Mesothelial cell of epicardium (in vitro differentiated cells): ENCODE results near the gene CACNA1C. TPM values are rescaled to one million over a fixed set of nuclear protein-coding genes. Genes with fewer than 3 reads are reported as not detected.

Experiments used
- DNase-seq, 2 experiments: peaks; one replicate each; pipeline ENCODE4 v3.0.0; 2021; ENCODE audit warnings: low spot score in 2 of 2; ENCODE audit not compliant: unreplicated experiment in 2 of 2
- H3K27ac Mint-ChIP-seq: 2 replicates; pipeline ENCODE4 v1.8.0; 2021; ENCODE audit warnings: mixed read lengths
- H3K27me3 Mint-ChIP-seq: 2 replicates; pipeline ENCODE4 v1.8.0; 2021; ENCODE audit warnings: low read depth, mixed read lengths
- H3K36me3 Mint-ChIP-seq: 2 replicates; pipeline ENCODE4 v1.8.0; 2021; ENCODE audit warnings: mixed read lengths
- H3K4me1 Mint-ChIP-seq: 2 replicates; pipeline ENCODE4 v1.8.0; 2021; ENCODE audit warnings: mixed read lengths
- H3K4me3 Mint-ChIP-seq: 2 replicates; pipeline ENCODE4 v1.8.0; 2021; ENCODE audit warnings: mild to moderate bottlenecking, moderate library complexity, mixed read lengths
- H3K9me3 Mint-ChIP-seq: 2 replicates; pipeline ENCODE4 v1.8.0; 2021; ENCODE audit warnings: mixed read lengths
- total RNA-seq: library from RNA; stranded (reverse); gene quantifications from 3 replicates; pipeline ENCODE4 v1.2.1, GENCODE V29; 2021
- TF ChIP-seq, protein P1 (sequence below): fragments of 200-600 bp; sonication (generic); IDR thresholded peaks from one replicate; pipeline ENCODE4 v1.5.0; 2021; ENCODE audit warnings: antibody characterized with exemption; ENCODE audit not compliant: unreplicated experiment

Gene CACNA1C
- total RNA-seq, 1 donor from 2014 or later, result 33.6 TPM

- Mint-ChIP-seq H3K36me3 (no peaks in the 10 kb centered on the region), H3K27me3 (no peaks in the 10 kb centered on the region), H3K4me3 (no peak overlapping the region), H3K27ac (no peak overlapping the region), H3K9me3 (no peaks in the 10 kb centered on the region), H3K4me1 (peaks cover 18% of the 10 kb centered on the region)
- DNase-seq, result no peak
- TF ChIP-seq, protein P1, sequence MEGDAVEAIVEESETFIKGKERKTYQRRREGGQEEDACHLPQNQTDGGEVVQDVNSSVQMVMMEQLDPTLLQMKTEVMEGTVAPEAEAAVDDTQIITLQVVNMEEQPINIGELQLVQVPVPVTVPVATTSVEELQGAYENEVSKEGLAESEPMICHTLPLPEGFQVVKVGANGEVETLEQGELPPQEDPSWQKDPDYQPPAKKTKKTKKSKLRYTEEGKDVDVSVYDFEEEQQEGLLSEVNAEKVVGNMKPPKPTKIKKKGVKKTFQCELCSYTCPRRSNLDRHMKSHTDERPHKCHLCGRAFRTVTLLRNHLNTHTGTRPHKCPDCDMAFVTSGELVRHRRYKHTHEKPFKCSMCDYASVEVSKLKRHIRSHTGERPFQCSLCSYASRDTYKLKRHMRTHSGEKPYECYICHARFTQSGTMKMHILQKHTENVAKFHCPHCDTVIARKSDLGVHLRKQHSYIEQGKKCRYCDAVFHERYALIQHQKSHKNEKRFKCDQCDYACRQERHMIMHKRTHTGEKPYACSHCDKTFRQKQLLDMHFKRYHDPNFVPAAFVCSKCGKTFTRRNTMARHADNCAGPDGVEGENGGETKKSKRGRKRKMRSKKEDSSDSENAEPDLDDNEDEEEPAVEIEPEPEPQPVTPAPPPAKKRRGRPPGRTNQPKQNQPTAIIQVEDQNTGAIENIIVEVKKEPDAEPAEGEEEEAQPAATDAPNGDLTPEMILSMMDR, result no peak
Measured at GRCh38 chr12:2246358-2246757, 193.6 kb downstream of the CACNA1C start.

GRCh38 chr12:2247120-2247519 lies 194.3 kb downstream of the CACNA1C start:
- H3K4me1 Mint-ChIP-seq, result peaks cover 23% of the 10 kb centered on the region
- no peaks in the 10 kb centered on the region for H3K27me3 Mint-ChIP-seq
- H3K36me3 Mint-ChIP-seq, result no peaks in the 10 kb centered on the region
- TF ChIP-seq, protein P1, result no peak
- no peak overlapping the region for H3K27ac Mint-ChIP-seq
- DNase-seq, result no peak
- no peak overlapping the region for H3K4me3 Mint-ChIP-seq
- H3K9me3 Mint-ChIP-seq, result no peaks in the 10 kb centered on the region

DNA sequence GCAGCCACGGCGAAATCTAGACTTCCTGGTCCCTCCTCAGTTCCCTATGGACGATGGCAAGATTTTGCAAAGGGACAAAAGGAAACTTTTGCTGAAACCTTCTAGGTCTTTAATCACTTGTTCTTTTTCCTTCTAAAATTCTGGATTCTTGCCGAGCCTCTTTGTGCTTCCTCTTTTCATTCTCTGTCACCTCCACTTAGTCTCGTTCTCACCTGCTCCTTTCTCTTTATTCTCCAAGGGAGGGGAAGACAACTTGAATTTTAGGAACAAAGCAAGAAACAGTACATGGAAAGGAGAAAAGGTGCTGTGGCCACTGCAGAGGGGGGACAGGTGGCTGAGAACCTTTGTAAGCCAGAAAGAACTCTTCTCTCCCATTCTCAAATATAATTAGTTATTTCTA lies 194.8 kb downstream of the CACNA1C start:
- no peak overlapping the region for H3K4me3 Mint-ChIP-seq
- no peaks in the 10 kb centered on the region for H3K9me3 Mint-ChIP-seq
- no peaks in the 10 kb centered on the region for H3K27me3 Mint-ChIP-seq
- H3K27ac Mint-ChIP-seq, result no peak overlapping the region
- no peaks in the 10 kb centered on the region for H3K36me3 Mint-ChIP-seq
- peaks cover 23% of the 10 kb centered on the region for H3K4me1 Mint-ChIP-seq
- no peak for DNase-seq
- TF ChIP-seq, protein P1, result no peak

DNA sequence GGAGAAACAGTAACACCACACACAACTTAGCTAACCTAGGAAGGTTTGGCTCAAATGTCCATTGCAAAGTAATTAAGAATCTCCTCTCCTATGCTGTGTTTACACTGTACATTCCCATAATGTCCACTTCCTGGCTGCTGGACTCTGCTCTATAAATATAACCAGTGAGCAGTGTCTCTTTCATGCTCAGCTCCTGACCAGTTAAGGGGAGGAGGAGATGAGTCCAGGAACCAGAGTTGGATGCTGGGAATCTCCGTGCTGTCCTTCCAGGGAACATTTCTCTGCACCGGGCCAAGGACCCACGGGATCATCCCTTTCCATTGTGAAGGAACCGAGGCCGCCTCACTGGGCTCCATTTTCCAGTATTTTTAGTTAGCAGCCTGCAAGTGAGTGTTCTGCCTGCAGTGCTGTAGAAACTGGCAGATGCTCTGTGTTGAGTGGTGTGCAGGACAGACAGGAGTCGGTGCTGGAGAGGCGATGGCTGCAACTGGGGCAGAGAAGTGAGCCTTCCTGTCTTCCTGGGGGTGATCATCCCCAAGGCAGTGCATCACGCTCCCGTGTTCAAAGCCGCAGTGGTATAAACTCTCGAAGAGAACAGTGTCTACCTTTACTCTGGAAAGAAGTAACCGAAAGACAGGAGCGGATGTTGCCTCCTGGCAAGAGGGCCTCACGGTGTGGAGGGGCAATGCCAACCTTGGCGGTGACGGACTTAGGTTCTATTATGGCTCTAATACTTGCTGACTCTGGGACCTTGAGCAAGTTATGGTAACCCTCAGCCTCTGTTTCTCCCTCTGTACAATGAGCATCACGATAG lies 195.5 kb downstream of the CACNA1C start:
- Mint-ChIP-seq H3K36me3 (no peaks in the 10 kb centered on the region), H3K27me3 (no peaks in the 10 kb centered on the region), H3K9me3 (no peaks in the 10 kb centered on the region), H3K4me1 (peaks cover 23% of the 10 kb centered on the region), H3K4me3 (no peak overlapping the region), H3K27ac (no peak overlapping the region)
- no peak for DNase-seq
- TF ChIP-seq, protein P1, result no peak

GRCh38 chr12:2248901-2249381 lies 196.2 kb downstream of the CACNA1C start:
- DNase-seq, result no peak
- no peak overlapping the region for H3K27ac Mint-ChIP-seq
- peaks cover 21% of the 10 kb centered on the region for H3K4me1 Mint-ChIP-seq
- no peaks in the 10 kb centered on the region for H3K9me3 Mint-ChIP-seq
- no peaks in the 10 kb centered on the region for H3K36me3 Mint-ChIP-seq
- no peak overlapping the region for H3K4me3 Mint-ChIP-seq
- TF ChIP-seq, protein P1, result no peak
- no peaks in the 10 kb centered on the region for H3K27me3 Mint-ChIP-seq
